HG03565 (cell line): ENCODE data around the gene ALPG.

ENCODE experiments used
- ATAC-seq: cut with Tn5 transposase; IDR thresholded peaks from one replicate; pipeline ENCODE4 v1.9.1; 2021; ENCODE audit warnings: mild to moderate bottlenecking, moderate library complexity; ENCODE audit not compliant: unreplicated experiment

Gene ALPG

GRCh38 chr2:232456296-232457120 lies 49.9 kb downstream of the ALPG start:
- no peak for ATAC-seq

DNA sequence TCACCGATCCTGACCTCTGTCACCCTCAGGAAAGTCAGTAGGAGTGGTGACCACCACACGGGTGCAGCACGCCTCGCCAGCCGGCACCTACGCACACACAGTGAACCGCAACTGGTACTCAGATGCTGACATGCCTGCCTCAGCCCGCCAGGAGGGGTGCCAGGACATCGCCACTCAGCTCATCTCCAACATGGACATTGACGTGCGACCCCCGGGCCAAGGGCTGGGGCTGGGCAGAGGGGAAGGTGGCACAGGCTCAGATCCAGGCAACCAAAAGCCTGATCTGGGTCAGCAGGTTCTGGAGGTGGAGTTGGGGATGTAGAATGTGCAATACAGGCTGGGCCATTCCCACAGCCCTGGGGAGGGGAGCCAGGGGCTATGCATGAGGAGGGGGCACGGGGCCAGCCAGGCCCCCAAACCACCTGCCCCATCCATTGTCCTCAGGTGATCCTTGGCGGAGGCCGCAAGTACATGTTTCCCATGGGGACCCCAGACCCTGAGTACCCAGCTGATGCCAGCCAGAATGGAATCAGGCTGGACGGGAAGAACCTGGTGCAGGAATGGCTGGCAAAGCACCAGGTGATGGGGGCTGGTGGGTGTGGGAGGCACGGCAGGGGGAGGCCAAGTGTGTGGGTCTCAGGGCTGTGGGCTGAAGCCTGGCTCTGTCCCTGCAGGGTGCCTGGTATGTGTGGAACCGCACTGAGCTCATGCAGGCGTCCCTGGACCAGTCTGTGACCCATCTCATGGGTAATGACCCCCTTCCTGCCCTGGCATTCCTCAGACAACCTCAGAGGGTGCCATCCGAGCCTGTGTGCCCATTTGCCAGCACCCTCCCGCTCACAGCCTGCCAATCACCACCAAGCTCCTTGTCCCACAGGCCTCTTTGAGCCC lies 50.7 kb downstream of the ALPG start:
- ATAC-seq: no peak

GRCh38 chr2:232458051-232458660 lies 51.5 kb downstream of the ALPG start:
- no peak for ATAC-seq

DNA sequence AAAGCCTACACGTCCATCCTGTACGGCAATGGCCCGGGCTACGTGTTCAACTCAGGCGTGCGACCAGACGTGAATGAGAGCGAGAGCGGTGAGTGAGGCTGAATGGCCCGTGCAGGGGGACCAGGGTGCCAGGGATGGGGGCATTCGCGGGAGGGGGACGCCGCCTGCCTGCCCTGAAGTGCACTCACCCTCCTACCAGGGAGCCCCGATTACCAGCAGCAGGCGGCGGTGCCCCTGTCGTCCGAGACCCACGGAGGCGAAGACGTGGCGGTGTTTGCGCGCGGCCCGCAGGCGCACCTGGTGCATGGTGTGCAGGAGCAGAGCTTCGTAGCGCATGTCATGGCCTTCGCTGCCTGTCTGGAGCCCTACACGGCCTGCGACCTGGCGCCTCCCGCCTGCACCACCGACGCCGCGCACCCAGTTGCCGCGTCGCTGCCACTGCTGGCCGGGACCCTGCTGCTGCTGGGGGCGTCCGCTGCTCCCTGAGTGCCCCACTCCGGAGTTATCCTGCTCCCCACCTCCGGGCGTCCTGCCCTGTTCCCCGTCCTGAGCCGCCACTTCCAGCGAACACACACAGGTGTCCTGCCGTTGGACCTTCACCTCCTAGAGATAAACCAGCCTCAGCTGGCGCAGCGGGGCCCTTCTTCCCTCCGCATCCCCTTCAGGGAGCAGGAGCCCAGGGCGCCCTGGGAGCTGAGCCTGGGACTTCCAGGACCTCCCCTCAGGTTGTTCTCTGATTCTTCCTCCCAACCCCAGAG lies 52.2 kb downstream of the ALPG start:
- ATAC-seq: no peak

GRCh38 chr2:232459419-232460035 lies 52.9 kb downstream of the ALPG start:
- no peak for ATAC-seq

GRCh38 chr2:232460171-232460570 lies 53.5 kb downstream of the ALPG start:
- ATAC-seq: no peak
